DND-41 (cell line): Measurements from ENCODE around the gene PLA2G2A.
"Not testable (repeated sequence)": the region's sequence is repeated elsewhere in the genome, so short reads cannot be mapped to it uniquely, and the experiment has no call there.

Experiments
- EZH2 ChIP-seq: IDR thresholded peaks from 3 replicates; pipeline ENCODE4 v1.6.1; 2012; ENCODE audit warnings: borderline replicate concordance, low read depth, mild to moderate bottlenecking, moderate library complexity, low read length, inconsistent platforms; ENCODE audit not compliant: severe bottlenecking
- TF ChIP-seq, protein P1 (sequence below): IDR thresholded peaks from 2 replicates; pipeline ENCODE4 v1.5.1; 2012; ENCODE audit warnings: borderline replicate concordance, low read length, moderate library complexity, mild to moderate bottlenecking; ENCODE audit not compliant: poor library complexity, severe bottlenecking; ENCODE audit errors: extremely low read depth

DNA sequence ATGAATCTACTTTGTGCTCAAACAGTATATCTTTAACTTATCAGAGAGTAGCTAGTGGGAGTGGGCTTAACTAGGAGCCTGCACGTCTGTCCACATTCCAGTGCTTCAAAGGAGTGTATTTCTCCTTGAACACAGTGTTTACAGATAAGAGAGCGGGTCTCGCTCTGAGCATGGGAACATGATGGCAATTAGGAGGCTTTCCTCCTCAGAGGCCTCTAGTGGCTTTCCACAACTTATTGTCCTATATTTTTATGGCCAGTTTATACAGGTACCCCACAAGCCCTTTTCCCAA lies 52.3 kb downstream of the PLA2G2A start:
- TF ChIP-seq, protein P1, sequence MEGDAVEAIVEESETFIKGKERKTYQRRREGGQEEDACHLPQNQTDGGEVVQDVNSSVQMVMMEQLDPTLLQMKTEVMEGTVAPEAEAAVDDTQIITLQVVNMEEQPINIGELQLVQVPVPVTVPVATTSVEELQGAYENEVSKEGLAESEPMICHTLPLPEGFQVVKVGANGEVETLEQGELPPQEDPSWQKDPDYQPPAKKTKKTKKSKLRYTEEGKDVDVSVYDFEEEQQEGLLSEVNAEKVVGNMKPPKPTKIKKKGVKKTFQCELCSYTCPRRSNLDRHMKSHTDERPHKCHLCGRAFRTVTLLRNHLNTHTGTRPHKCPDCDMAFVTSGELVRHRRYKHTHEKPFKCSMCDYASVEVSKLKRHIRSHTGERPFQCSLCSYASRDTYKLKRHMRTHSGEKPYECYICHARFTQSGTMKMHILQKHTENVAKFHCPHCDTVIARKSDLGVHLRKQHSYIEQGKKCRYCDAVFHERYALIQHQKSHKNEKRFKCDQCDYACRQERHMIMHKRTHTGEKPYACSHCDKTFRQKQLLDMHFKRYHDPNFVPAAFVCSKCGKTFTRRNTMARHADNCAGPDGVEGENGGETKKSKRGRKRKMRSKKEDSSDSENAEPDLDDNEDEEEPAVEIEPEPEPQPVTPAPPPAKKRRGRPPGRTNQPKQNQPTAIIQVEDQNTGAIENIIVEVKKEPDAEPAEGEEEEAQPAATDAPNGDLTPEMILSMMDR: not testable (repeated sequence)
- not testable (repeated sequence) for TF ChIP-seq EZH2
